Adipose tissue (tissue), 3 donors: ENCODE measurements around the gene RAET1G. TPM values are rescaled to one million over a fixed set of nuclear protein-coding genes. Genes with fewer than 3 reads are reported as not detected.
"Not testable (repeated sequence)": the region's sequence is repeated elsewhere in the genome, so short reads cannot be mapped to it uniquely, and the experiment has no call there.

Experiments
- H3K27ac ChIP-seq: one replicate; pipeline ENCODE4 v1.5.1; 2013; ENCODE audit warnings: low read depth, low read length
- WGBS, 3 donors: extraction: QIAGEN DNeasy Blood & Tissue Kit; methylation state at CpG; one replicate each; pipeline ENCODE4 v1.1.7; 2013; 5-methylcytosine and 5-hydroxymethylcytosine counted together
- polyA plus RNA-seq, 3 donors: library from polyadenylated mRNA; stranded (reverse); fragments of 200-250 nt; gene quantifications; one replicate each; pipeline ENCODE4 v1.2.3, GENCODE V29; 2013
- donor health status: healthy with polysubstance abuse.
- donor health status: Bipolar disorder and iron deficiency.
- donor health status: healthy.

RAET1G gene, protein sequence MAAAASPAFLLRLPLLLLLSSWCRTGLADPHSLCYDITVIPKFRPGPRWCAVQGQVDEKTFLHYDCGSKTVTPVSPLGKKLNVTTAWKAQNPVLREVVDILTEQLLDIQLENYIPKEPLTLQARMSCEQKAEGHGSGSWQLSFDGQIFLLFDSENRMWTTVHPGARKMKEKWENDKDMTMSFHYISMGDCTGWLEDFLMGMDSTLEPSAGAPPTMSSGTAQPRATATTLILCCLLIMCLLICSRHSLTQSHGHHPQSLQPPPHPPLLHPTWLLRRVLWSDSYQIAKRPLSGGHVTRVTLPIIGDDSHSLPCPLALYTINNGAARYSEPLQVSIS
- polyA plus RNA-seq, result 1 to 10 TPM in 1 of 3 donors, under 1 TPM in 1, not detected in 1; 0.16 to 1.2 TPM

DNA sequence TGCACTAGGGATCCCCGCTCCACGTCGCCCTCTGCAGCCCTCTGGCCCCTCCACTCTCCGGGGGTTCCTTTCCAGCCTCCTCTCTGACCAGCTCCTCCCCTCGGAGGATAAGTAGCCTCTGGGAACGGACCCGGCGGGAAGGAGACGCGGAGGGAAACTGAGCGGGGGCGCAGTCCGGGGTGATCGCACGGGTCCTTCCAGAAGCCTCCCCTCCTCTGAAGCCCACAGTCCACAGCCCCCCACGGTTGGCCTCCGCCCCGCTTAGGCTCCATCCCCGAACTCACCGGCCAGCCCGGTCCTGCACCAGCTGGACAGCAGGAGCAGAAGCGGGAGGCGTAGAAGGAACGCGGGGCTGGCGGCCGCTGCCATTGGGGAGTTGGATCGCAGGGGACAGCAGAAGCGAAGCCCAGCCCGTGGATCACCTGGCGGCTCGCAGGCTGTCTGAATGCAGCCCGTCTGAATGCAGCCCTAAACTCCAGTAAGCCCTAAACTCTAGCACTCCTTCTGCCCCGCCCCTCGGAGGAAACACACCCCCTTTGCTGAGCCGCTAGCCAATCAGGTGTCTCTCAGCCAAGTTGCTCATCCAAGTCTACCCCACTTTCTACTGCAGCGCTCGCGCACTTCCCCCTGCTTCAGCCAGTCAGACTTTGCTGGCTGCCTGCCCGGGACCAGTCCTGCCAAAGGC lies at the start of gene RAET1G:
TSS of gene RAET1G (minus strand) at position 480 of the 685 bp plus-strand sequence. CDS start at position 369, 111 bp downstream.
- WGBS, 3 donors, result 0 to 1% (median 1%) methylated on average over 40 of the region's 40 CpGs
- H3K27ac ChIP-seq, result no peak within 1 kb of the TSS

DNA sequence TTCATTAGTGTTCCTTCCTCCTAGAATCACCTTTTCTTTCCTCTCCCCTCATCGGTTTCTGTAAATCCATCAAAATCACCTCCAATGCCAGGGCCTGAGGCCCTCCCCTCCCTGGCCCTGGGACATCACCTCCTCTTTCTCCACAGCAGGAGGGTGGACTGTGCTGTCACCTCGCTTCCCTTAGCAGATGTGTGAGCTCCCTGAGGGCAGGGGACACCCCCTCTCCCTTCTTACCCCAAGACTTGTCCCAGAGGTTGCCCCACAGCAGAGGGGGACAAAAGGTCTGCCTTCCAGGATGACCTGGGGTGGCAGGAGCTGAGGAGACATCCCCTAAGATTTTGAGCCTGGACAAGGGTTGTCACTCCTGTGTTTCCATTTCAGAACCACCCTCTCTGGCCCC lies 46.7 kb upstream of the RAET1G start:
- no peak overlapping the region for H3K27ac ChIP-seq
- WGBS, 3 donors, result 73 to 88% (median 82%) methylated on average over 2 of the region's 2 CpGs

DNA sequence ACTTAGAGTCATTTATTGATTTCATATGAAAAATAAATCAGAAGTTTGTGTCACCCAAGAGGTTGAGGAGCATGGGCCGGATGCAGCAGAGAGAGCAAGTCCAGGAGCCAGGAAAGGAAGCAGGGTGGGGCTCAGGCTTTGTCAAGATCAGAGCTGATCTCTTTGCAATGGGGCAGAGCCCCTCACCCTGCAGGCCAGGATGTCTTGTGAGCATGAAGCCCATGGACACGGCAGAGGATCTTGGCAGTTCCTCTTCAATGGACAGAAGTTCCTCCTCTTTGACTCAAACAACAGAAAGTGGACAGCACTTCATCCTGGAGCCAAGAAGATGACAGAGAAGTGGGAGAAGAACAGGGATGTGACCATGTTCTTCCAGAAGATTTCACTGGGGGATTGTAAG lies 46.0 kb upstream of the RAET1G start:
- WGBS, 3 donors, result 63 to 93% (median 88%) methylated on average over 2 of the region's 2 CpGs
- H3K27ac ChIP-seq, result not testable (repeated sequence)

DNA sequence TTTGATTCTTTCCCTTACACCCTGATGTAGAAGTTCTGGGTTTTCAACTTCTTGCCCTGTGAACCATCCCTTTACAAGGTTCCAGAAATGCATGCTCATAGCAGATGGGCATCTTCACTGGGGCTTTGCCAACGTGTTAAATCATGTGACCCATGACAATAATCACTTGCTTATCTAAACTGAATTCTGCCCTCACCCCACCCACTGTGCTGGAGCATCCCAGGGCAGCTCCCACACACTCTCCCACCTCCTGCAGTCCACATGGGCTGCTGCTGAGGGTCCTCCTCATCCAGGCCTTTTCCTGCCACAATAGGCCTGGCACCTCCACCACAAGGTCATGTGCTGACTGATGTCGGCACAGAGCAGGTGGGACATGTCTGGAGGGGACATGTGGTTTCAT lies 45.1 kb upstream of the RAET1G start:
- WGBS, 3 donors, result 65 to 76% (median 67%) methylated on average over 2 of the region's 2 CpGs
- not testable (repeated sequence) for H3K27ac ChIP-seq

DNA sequence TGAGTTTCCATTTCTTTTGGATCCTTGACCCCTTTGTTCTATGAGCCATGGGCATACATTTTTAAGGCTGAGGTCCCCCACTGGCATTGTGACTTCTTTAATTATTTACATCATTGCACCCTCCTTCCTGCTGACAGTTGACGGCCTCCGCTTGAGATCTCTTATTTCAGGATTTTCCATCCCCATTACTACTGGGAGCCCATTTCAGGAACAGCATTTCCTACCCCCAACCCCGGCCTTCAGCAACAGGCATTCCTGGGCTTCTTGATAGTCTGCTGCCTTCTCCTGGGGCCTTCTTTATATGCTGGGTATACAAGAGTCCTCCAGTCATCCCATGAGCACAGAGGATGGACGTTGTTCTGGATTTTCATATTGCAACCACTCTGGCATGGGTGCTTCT lies 44.7 kb upstream of the RAET1G start:
- H3K27ac ChIP-seq, result no peak overlapping the region
- 81 to 96% (median 93%) methylated on average over 4 of the region's 4 CpGs for WGBS, 3 donors

DNA sequence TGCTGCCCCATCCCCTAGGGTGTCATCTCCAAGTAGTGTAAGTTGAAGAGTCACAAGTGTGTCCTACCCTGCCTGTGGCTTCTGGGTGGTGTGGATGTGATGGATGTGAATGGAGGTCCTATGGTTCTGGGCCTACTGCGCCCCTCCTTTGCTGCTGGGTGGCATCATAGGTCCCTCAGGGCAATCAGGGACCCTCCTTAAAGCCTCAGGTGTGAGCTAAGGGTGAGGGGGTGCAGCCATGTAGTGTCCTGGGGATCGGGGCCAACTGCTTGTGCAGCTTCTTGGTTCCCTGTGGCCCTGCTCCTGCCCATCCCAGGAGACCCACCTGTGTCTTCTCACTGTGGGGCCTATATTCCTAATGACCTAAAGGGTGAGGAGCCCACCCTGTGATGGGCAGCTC lies 43.4 kb upstream of the RAET1G start:
- 91 to 100% (median 97%) methylated on average over 2 of the region's 2 CpGs for whole genome bisulfite sequencing, 3 donors

DNA sequence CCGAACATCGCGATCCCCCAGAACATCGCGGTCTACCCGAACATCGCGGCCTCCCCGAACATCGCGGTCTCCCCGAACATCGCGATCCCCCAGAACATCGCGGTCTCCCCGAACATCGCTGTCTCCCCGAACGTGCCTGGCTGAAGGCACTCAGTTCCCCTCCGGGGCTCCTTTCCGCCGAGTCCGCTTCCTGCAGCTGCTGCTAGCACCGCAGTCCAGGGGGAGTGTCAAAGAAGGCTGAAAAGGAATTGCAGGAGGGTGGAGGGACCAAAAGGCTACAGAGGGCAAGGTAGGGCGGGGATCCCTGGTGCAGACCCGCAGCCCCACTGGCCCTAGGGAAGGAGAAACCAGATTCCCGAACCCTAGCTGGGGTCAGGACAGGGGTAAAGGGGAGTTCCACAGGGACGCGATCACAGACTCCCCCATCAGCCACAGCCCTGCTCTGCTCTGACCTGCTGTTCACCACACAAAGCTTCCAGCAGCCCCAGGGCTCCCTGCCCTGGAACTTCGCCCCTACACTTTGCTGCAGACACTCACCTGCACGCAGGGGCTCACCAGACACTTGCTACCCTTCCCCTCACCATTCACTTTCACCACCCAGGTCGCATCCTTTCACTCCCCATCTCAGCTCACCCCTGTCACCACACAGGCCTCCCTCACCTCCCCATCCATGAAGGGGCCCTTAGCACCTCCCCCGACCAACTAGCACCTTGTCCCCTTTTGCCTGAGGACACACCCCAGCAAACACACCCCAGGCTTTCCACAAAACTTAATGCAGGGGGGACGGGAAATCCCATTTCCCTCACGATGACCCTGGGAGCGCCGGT lies 42.5 kb upstream of the RAET1G start:
- no peak overlapping the region for H3K27ac ChIP-seq
- 14 to 18% (median 15%) methylated on average over 26 to 38 of the region's 38 CpGs for WGBS, 3 donors

More for the DNA sequence above, 43.4 kb upstream of the RAET1G start:
- H3K27ac ChIP-seq, result not testable (repeated sequence)

DNA sequence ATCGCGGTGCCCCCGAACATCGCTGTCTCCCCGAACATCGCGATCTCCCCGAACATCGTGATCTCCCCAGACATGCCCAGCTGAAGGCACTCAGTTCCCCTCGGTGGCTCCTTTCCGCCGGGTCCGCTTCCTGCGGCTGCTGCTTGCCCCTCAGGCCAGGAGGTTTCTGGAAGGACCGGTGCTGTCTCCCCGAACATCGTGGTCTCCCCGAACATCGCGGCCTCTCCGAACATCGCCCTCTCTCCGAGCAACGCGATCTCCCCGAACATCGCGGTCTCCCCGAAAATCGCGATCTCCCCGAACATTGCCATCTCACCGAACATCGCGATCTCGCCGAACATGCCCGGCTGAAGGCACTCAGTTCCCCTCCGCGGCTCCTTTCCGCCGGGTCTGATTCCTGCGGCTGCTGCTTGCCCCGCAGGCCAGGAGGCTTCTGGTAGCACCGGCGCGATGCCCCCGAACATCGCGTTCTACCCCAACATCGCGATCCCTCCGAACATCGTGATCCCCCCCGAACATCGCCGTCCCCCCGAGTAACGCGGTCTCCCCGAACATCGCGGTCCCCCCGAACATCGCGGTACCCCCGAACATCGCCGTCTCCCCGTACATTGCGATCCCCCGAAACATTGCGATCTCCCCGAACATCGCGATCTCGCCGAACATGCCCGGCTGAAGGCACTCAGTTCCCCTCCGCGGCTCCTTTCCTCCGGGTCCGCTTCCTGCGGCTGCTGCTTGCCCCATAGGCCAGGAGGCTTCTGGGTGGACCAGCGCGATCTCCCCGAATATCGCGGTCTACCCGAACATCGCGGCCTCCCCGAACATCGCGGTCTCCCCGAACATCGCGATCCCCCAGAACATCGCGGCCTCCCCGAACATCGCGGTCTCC lies 41.6 kb upstream of the RAET1G start:
- H3K27ac ChIP-seq, result no peak overlapping the region
- 1 to 2% (median 2%) methylated on average over 89 to 102 of the region's 103 CpGs for WGBS, 3 donors

DNA sequence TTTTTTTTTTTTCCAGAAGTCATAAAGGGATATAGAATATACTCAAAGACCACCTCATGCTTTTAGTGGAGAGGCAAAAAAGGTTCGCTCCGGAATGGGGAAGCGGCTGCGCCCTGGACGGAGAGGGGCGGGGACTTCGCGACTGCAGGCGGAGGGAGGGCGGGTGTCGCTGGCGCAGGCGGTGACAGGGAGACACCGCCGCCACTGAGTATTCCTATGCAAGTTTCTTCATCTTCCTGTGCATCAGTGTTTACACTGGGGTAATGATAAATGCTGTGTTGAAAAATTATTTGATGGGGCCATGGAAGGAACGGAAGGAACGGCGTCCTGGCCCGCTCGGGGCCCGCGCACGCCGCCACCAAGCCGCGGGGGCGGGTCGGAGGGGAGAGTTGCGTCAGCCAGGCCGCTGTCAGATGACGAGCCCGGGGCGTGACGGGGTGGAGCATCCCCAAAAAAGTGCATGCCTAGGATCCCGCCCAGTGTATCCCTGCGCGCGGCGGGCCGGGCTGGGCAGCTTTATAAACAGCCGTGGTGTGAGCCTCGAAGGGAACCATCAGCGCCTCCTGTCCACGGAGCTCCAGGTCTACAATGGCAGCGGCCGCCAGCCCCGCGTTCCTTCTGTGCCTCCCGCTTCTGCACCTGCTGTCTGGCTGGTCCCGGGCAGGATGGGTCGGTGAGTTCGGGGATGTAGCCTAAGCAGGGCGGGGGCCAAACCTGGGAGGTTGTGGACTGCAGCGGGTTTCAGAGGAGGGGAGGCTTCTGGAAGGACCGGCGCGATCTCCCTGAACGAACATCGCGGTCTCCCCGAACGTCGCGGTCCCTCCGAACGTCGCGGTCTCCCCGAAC lies 40.8 kb upstream of the RAET1G start, which contains the start of gene ULBP1:
TSS of gene ULBP1 (plus strand) at position 482 of the 846 bp plus-strand sequence. CDS start at position 589, 107 bp downstream.
- H3K27ac ChIP-seq, result no peak within 1 kb of the TSS
- 1 to 2% (median 1%) methylated on average over 68 to 69 of the region's 69 CpGs for WGBS, 3 donors

DNA sequence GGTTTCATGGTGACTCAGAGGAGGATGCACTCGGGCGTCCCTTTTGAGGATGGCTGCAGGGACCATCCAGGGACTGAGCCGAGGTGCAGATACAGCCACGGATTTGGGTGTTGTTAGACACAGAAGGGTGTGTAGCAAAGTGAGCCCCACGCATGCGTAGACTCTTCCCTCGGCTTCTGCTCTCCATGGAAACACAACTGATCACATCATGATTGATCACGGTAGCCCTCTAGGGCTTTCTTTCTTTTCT lies 40.2 kb upstream of the RAET1G start:
- H3K27ac ChIP-seq, result no peak overlapping the region
- WGBS, 3 donors, result 27 to 32% (median 28%) methylated on average over 8 of the region's 8 CpGs

DNA sequence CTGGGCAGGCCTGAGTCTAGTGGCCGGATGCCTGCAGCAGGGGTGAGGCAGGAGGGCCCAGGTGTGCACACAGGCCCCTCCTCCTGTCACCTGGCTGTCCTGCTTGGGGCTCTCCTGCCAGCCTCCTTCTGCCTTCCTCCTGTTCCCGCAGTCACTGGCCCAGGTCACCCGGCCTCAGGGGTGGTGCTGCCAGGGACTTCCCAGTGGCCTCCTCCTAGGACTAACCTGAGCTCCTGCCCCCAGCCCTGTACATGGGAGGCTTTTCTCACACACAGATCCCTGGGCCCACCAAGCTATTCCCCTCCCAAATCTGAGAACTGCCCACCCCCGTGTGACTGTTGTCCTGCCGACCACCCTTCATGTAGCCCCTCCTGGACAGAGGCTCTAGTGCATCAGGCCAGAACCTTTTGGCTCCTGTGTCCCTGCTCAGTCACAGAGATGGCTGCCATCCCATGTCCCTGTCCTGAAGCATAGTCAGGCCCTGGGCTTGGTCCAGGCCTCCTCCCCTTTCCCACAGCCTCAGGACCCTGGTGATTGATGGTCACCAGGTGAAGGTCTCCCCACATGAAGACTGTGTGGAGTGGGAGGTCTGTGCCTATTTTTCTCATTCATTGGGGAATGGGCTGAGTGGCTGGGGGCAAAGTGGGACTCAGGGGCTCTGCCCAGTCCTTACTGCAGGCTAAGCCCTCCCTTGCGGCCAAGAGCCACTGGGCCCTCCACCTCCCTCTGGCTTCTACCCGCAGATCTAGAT lies 39.7 kb upstream of the RAET1G start:
- 63 to 74% (median 70%) methylated on average over 7 of the region's 7 CpGs for WGBS, 3 donors
- no peak overlapping the region for H3K27ac ChIP-seq

DNA sequence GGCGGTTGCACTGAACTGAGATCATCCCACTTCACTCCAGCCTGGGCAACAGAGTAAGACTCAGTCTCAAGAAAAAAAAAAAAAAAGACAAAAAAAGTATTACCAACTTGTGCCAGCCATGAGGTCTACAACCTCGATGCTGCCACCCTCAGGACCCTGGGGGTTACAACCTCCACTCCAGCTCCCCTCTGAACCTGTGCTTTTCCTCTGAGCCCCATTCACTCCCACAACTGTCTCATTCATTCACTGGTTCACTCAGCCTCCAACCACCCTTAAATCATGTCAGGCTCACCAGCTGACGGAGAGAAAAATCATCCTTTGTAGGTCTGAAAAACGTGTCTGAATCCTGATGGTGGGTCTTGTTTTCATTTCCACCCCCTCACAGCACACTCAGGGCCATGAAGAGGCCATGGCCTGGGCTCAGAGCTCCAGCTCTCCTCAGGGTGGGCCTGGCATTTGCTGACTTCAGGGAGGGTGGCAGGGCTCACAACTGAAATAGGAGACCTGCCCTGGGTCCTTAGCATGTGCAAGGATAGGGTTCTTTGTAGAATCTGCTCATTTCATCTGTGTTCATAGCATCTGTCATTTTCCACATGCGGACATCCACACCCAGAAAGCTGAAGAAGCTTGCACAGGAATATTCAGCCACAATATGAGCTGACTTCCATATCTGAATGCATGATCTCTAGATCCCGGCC lies 39.0 kb upstream of the RAET1G start:
- WGBS, 3 donors, result 61 to 76% (median 69%) methylated on average over 6 of the region's 6 CpGs
- H3K27ac ChIP-seq, result no peak overlapping the region

DNA sequence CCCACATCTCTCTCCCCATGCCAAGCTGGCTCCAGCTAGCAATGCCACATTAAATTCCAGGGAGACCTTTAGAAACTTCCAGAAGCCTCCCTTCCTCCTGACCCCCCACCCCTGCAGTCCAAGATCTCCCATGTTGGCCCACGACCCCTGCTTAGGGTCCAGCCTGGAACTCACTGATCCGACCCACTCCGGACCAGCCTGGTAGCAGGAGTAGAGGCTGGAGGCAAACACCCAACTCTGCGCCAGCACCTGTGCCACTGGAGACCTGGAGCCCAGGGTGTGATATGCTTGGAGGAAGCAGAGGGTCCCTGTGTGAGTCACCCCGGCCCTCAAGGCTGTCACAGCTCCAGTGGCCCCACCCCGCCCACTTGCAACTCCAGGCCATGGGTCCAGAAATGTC lies 37.6 kb upstream of the RAET1G start:
- H3K27ac ChIP-seq, result no peak overlapping the region
- WGBS, 3 donors, result 73 to 85% (median 79%) methylated on average over 6 of the region's 6 CpGs

DNA sequence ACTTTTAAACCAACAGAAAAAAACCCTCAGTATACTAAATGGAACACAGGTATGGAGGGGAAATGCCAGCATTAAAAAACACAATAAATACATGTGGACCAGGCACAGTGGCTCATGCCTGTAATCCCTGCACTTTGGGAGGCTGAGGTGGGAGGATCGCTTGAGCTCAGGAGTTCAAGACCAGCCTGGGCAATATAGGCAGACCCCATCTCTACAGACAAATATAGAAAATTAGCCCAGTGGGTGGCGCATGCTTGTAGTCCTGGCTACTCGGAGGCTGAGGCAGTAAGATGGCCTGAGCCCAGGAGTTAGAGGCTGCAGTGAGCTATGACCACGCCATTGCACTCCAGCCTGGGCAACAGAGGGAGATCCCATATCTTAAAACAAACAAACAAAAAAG lies 36.9 kb upstream of the RAET1G start:
- H3K27ac ChIP-seq, result not testable (repeated sequence)
- 84 to 100% (median 85%) methylated on average over 1 to 2 of the region's 4 CpGs for whole genome bisulfite sequencing, 3 donors

DNA sequence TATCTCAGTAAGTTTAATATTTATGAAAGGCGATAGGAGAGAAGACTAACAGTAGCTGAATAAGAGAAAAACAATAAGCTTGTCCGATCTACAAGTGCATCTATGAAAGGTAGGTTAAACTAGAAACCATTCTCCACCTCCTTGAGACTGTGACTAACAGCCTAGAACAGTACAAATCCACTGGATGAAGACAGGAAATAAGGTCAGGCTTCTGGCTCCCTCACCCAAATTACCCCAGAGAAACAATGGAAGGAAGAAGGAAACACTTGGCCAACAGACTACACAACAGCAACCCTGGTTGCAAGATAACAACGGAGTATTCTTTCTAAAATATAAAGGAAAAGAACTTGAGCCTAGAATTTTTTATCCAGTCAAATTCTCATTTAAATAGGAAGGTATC lies 35.2 kb upstream of the RAET1G start:
- H3K27ac ChIP-seq, result not testable (repeated sequence)
- WGBS, 3 donors, result 45 to 49% (median 48%) methylated on average over 3 of the region's 3 CpGs

DNA sequence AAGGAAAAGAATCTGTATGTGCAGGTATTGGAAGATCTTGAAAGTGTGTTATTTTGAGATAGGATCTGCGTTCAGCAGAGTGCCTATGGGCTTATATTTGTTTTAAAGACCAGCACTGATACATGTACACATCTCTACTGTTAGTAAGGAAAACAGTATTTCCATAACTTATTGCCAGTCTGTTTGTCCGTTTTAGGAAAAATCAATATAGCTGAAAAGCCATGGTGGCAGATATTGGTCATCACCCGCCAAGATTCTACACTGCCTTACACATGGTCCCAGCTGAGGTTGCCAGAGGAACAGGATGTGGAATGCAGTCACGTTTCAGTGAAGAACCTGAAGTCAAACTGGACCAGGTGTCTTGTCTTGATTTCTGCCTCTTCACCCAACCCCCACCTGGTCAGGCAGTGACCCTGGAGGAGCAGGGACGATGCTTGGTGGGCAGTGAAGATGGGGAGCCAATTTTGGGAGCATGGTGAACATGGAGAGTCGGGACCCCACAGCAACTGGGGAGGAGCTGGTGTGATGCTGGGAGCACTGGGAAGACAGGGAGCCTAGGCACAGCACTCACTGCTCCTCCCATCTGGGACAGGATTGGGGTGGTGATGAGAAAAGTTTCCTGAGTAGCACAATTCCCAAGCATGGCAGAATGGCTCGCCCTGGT lies 32.9 kb upstream of the RAET1G start:
- 34 to 35% (median 34%) methylated on average over 7 of the region's 7 CpGs for WGBS, 3 donors
- H3K27ac ChIP-seq, result not testable (repeated sequence)
